Mucosa of stomach (tissue), 1 donor: ENCODE results near the gene STRA6.

Experiments
- H3K27me3 ChIP-seq: one replicate; pipeline ENCODE4 v1.7.0; 2013; ENCODE audit warnings: mild to moderate bottlenecking, low read length; ENCODE audit not compliant: control insufficient read depth, insufficient read depth
- H3K36me3 ChIP-seq: one replicate; pipeline ENCODE4 v1.7.0; 2013; ENCODE audit warnings: low read length; ENCODE audit not compliant: control insufficient read depth, insufficient read depth
- H3K4me1 ChIP-seq: one replicate; pipeline ENCODE4 v1.7.0; 2013; ENCODE audit warnings: mild to moderate bottlenecking, low read length; ENCODE audit not compliant: control insufficient read depth, insufficient read depth
- H3K4me3 ChIP-seq: one replicate; pipeline ENCODE4 v1.7.0; 2013; ENCODE audit warnings: low read length
- H3K9ac ChIP-seq: one replicate; pipeline ENCODE4 v1.7.0; 2013; ENCODE audit warnings: mild to moderate bottlenecking, low read length, moderate library complexity
- H3K9me3 ChIP-seq: one replicate; pipeline ENCODE4 v1.7.0; 2013; ENCODE audit warnings: mild to moderate bottlenecking, low read length, moderate library complexity; ENCODE audit not compliant: control insufficient read depth
- donor health status: Pancreatic carcinoma.

Gene STRA6

DNA sequence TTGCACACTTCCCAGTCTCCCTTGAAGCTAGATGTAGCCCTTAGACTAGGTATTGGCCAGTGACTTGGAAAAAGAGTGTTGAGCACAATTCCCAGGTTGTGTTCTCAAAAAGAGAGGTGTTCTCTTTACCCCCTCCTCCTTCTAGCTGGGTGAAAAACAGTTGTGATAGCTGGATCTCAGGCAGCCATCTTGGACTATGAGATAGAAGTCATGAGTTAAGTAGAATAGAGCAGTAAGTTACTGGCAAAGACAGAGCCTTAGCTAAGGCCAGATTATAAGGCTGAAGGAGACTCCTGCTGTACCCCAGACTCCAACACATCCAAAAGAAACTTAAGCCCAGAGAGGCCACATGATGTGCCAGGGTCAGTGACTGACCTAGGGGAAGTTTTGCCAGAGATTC lies 8.1 kb upstream of the STRA6 start:
- H3K36me3 ChIP-seq = no peaks in the 10 kb centered on the region
- H3K9me3 ChIP-seq = no peaks in the 10 kb centered on the region
- peaks cover 35% of the 10 kb centered on the region for H3K27me3 ChIP-seq
- H3K4me3 ChIP-seq = no peak overlapping the region
- peaks cover 24% of the 10 kb centered on the region for H3K4me1 ChIP-seq
- H3K9ac ChIP-seq = no peak overlapping the region

DNA sequence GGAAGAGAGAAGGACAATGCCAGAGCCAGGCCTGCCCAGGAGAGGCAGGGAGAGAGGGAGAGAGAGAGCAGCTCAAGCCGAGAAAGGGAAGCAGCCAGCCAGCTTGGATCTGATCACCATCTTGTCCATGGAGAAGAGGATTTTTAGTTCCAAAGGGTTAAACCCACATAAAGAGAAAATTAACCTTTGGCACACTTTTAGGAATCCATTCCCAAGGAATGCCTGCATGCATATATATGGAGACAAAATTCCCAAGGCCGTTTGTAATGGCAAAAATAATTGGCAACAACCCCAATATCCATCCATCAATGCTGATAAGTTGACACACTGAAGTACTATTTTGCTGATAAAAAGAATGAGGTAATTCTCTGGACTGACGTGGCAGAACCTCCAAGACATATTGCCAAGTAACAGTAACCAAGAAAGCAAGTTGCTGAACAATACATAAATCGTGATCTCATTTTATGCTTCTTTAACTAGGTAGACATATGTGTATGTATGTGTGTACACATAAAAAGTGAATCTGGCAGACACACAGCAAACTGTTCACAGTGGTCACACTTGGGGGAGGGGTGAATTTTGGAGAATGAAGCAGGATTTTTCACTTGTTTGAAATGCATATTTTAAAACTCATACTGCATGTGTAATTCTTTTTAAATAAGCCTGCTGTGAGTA lies 7.5 kb upstream of the STRA6 start:
- H3K4me1 ChIP-seq = peaks cover 21% of the 10 kb centered on the region

DNA sequence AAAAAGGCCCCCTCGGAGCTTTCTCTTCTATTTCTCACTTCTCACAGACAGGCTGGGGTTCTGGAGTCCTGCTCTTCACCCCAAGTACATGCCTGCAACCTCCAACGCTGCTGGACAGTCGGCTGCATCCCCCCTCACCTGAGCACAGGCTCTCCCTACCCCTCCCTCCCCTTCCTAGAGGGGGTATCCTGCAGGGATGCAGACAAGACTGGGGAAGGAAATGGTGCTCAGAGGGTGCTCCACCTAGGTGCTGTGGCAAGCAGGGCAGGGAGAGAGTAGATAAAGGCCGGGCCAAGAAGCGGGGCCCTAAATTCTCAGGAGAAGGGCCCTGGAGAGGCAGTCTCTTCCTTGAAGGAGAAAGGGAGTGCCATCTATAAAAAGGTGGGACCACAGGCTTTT lies 7.0 kb upstream of the STRA6 start:
- Histone ChIP-seq H3K27me3 (peaks cover 36% of the 10 kb centered on the region), H3K4me1 (peaks cover 21% of the 10 kb centered on the region), H3K9me3 (no peaks in the 10 kb centered on the region), H3K36me3 (no peaks in the 10 kb centered on the region), H3K4me3 (no peak overlapping the region), H3K9ac (no peak overlapping the region)

More for the DNA sequence above, 7.5 kb upstream of the STRA6 start:
- no peaks in the 10 kb centered on the region for H3K9me3 ChIP-seq
- no peak overlapping the region for H3K9ac ChIP-seq
- H3K36me3 ChIP-seq = no peaks in the 10 kb centered on the region
- peaks cover 36% of the 10 kb centered on the region for H3K27me3 ChIP-seq
- no peak overlapping the region for H3K4me3 ChIP-seq

DNA sequence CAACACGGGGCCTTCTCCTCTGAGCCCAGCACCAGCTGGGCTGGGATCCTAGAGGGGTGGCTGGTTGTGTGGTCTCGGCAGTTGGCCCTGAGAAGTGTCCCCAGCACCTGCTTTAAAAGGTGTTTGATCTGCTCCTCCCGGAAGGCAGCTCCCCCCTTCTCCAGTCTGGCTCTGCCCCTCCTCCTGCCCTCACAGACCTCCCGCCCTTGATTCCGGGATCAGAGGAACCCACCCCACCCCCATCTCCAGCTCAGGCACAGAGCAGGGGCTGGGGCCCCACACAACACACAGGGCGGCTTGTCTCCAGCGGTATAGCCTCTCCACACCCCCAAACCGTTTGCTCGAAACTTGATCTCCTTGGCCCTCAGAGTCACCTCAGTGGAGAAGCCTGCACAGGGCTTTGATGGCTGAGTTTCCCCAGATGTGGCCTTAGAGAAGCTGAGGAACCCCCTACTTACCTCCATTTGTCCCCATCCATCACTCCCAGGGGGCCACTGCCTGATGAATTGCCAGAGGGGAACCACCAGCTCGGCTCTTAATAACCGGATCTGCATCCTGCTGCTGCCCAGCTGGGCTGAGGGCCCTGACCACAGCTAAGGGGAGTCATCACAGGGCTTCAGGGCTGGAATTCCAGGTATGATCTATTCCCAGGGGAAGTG lies 6.4 kb upstream of the STRA6 start:
- peaks cover 36% of the 10 kb centered on the region for H3K27me3 ChIP-seq
- no peaks in the 10 kb centered on the region for H3K9me3 ChIP-seq
- peaks cover 21% of the 10 kb centered on the region for H3K4me1 ChIP-seq
- H3K9ac ChIP-seq = no peak overlapping the region
- H3K4me3 ChIP-seq = no peak overlapping the region
- H3K36me3 ChIP-seq = no peaks in the 10 kb centered on the region

DNA sequence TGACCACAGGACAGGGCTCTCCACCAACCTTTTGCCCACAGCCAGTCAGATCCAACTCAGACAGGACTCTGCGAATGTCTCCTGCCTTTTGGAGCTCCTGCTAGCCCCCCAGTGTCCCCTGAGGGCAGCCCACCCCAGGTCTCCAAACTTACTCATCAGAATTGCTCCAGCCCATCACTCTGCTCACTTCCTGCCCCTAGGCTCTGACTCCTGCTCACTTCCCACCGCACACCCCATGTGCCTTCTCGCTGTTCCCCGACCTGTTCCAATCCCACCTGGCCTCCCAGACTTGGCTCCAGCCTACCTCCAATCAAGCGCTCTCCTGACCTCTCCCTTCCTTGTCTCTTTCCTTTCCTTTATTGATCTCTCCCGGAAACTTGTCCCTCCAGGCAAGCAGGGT lies 5.9 kb upstream of the STRA6 start:
- no peaks in the 10 kb centered on the region for H3K36me3 ChIP-seq
- no peak overlapping the region for H3K9ac ChIP-seq
- peaks cover 21% of the 10 kb centered on the region for H3K4me1 ChIP-seq
- H3K4me3 ChIP-seq = no peak overlapping the region
- peaks cover 39% of the 10 kb centered on the region for H3K27me3 ChIP-seq
- no peaks in the 10 kb centered on the region for H3K9me3 ChIP-seq

DNA sequence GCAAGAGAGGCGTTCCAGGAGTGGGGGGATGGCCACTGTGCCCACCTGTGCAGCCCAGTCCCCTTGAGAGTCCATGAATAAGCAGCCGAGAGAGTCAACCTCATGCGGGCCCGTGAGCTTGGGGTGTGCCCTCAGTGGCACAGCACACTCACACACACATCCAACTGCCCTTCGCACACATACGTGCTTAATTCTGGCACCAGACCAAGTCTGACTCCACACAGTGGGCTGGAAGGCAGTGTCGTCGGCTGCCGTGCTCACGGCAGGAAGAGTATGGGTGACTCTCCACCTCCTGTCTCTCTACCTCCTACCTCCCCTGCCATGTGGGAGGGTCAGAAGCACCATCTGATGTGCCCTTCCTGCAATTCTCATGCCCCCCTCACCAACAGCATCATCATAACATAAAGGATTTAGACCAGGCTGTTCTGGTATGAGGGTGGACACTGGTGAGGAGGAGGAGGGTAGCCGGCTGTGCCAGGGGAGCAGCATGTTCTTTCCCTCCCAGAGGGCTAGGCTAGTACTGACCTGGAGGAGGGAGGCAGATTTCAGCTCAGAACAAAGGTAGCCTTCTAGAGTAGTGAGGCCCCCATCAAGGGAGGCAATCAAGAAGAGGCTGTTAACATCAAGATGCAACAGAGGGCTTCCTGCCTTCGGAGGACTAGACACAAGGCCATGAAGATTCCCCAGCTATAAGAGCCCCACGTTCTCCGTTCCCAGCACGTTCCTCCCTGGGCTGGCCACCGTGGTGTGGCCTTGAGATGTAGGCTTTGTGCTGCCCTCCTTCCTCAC lies 5.3 kb upstream of the STRA6 start:
- H3K27me3 ChIP-seq = peaks cover 46% of the 10 kb centered on the region
- no peaks in the 10 kb centered on the region for H3K9me3 ChIP-seq
- H3K4me3 ChIP-seq = no peak overlapping the region
- H3K9ac ChIP-seq = no peak overlapping the region
- no peaks in the 10 kb centered on the region for H3K36me3 ChIP-seq
- peaks cover 26% of the 10 kb centered on the region for H3K4me1 ChIP-seq

DNA sequence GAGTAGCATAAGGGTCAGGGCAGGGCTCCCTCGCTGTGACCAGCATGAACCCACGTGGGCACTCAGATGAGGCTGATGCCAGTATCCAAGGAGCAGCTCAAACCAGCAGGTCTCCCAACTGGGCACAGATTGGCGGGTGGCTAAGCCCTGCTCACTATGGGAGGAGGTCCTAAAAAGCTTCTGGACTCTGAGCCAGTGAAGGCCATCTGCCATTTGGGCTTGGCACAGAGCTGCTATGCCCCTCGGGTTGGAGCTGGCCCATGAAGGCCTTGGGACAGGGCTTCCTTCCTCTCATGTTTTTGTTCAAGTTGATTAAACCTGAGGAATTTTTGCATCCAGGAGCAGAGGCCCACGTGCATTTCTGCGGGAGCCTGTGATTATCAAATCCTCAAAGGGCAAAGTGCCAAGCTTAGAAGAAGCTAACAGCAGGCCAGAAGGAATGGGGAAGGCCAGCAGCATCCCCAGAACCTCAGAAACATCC lies 4.3 kb upstream of the STRA6 start:
- Histone ChIP-seq H3K27me3 (peaks cover 53% of the 10 kb centered on the region), H3K36me3 (no peaks in the 10 kb centered on the region), H3K4me1 (peaks cover 32% of the 10 kb centered on the region), H3K9ac (no peak overlapping the region), H3K4me3 (no peak overlapping the region), H3K9me3 (no peaks in the 10 kb centered on the region)

DNA sequence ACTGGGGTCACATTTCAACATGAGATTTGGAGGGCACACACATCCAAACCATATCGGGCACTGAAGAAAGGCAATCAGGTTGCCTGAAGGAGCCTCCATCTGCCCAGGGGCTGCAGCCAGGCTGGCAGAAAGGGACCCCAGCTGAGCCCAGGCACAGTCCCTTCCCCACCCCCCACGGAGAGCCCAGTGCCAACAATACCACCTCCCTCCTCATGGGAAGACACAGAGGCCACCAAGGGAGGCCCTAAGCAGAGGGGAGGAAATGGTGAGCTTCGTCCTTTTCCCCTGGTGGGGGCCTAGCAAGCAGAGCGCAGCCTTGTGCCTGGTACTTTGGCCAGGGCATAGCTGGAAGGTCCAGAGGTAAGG lies 3.0 kb upstream of the STRA6 start:
- H3K4me1 ChIP-seq = peaks cover 27% of the 10 kb centered on the region

DNA sequence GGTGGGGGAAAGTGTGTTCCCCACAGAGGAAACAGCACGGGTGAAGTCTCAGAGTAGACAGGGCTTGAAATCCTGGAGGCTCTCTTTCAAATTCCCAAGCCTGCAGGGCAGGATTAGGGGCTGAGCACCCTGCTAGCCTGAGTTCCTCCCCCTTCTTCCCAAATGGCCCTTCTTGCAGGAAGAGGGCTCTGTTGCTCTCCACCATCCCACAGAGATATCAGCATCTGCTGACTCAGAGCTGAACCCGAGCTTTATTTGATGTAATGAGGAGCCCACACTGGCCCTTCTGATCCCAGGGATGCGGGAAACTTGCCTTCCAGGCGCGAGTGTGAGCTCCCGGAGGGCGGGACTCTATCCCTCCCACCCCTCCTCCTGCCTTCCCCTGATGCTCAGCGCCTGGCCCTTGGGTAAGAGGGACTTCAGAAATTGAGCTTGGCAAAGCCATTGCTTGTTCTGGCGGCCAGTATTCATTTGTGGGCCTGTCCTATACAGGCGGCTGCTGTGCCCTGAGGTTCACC lies 1.4 kb upstream of the STRA6 start:
- H3K36me3 ChIP-seq = no peaks in the 10 kb centered on the region
- H3K9me3 ChIP-seq = no peaks in the 10 kb centered on the region
- no peak overlapping the region for H3K9ac ChIP-seq
- peaks cover 14% of the 10 kb centered on the region for H3K4me1 ChIP-seq
- H3K4me3 ChIP-seq = no peak overlapping the region
- H3K27me3 ChIP-seq = peaks cover 48% of the 10 kb centered on the region

More for the DNA sequence above, 3.0 kb upstream of the STRA6 start:
- Histone ChIP-seq H3K4me3 (no peak overlapping the region), H3K36me3 (no peaks in the 10 kb centered on the region), H3K27me3 (peaks cover 55% of the 10 kb centered on the region), H3K9ac (no peak overlapping the region), H3K9me3 (no peaks in the 10 kb centered on the region)

DNA sequence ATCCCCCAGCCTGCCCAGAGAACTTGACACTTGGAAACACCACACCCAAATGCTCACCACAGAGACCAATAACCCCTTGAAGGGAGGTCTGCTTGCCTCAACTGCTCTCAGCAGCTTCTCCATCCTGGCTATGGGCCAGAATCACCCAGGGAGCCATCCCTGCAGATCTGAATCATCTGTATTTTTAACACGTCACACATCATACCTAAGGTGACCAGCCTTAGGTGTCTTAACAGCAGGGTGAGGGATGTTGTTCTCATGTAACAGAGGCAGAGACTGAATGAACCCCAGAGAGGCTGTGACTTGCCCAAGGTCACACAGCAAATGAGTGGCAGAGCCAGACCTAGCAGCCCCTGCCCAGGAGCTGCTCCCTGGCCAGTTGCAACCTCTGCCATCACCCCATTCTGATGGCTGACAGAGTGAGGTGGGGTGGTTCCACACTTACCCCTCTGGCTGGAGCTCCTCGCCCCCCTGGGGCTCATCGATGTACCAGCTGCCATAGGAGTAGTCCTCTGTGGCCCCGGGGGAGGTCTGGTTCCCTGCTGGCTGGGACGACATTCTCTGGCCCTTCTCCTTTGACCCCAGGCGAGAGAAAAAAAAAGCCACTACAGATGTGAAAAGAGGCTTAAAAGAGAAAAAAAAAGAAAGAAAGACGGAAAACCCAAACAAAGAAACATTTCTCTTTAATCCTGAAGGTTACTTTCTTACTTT lies 722 bp downstream of the STRA6 start:
- Histone ChIP-seq H3K9me3 (no peaks in the 10 kb centered on the region), H3K36me3 (no peaks in the 10 kb centered on the region), H3K9ac (no peak overlapping the region), H3K4me1 (peaks cover 11% of the 10 kb centered on the region), H3K4me3 (no peak overlapping the region), H3K27me3 (peaks cover 29% of the 10 kb centered on the region)

DNA sequence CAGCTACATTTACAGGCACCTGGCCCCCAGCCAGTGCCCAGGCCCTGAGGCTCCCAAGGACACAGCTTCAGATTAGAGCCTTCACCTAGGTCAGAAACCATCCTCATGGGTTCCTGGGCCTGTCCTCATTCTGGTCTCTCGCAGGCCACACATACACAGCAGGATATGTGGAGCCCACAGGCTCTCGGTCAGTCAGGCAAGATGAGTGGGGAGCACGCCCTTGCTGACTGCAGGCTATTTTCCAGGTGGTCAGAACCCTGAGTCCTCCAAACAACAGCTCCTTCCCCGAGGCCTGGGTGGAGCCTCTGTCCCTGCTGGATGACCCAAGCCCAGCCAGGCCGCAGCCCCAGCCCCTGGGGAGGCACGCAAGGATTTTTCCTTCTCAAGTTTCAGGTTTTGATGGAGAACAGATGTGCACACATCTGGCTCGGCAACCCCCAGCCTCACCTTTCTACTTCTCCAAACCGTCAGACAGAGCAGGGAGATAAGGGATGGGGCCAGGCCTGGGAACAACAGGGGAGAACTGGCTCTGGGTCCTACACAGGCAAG lies 1.6 kb downstream of the STRA6 start:
- no peaks in the 10 kb centered on the region for H3K36me3 ChIP-seq
- peaks cover 19% of the 10 kb centered on the region for H3K4me1 ChIP-seq

More for the DNA sequence above, 1.6 kb downstream of the STRA6 start:
- Histone ChIP-seq H3K9me3 (no peaks in the 10 kb centered on the region), H3K27me3 (peaks cover 28% of the 10 kb centered on the region), H3K9ac (no peak overlapping the region), H3K4me3 (no peak overlapping the region)
